HepG2 (cell line): Measurements from ENCODE around the gene HMGN4. TPM values are rescaled to one million over a fixed set of nuclear protein-coding genes. Genes with fewer than 3 reads are reported as not detected.

ENCODE experiments used
- ADNP ChIP-seq: sonication (generic); formaldehyde crosslinking; IDR thresholded peaks from 2 replicates; pipeline ENCODE4 v1.4.0; 2020; ENCODE audit warnings: missing genetic modification reagents
- EHMT2 ChIP-seq: fragments of 200-600 bp; sonication (generic); IDR thresholded peaks from 2 replicates; pipeline ENCODE4 v1.7.0; 2017; ENCODE audit warnings: antibody characterized with exemption, low read depth, low read length, borderline replicate concordance
- FOXJ3 ChIP-seq: sonication (generic); formaldehyde crosslinking; IDR thresholded peaks from 2 replicates; pipeline ENCODE4 v1.4.0; 2020; ENCODE audit warnings: missing genetic modification reagents, mild to moderate bottlenecking, borderline replicate concordance
- HDAC6 ChIP-seq: fragments of 200-600 bp; sonication (generic); IDR thresholded peaks from 2 replicates; pipeline ENCODE4 v1.7.0; 2017; ENCODE audit warnings: mild to moderate bottlenecking, antibody characterized with exemption, low read length, low read depth
- RARG ChIP-seq: sonication (generic); formaldehyde crosslinking; IDR thresholded peaks from 2 replicates; pipeline ENCODE4 v1.4.0; 2020; ENCODE audit warnings: low read depth, mild to moderate bottlenecking, missing genetic modification reagents
- SCMH1 ChIP-seq: sonication (generic); formaldehyde crosslinking; IDR thresholded peaks from 2 replicates; pipeline ENCODE4 v1.9.0; 2021; ENCODE audit warnings: missing genetic modification reagents, mild to moderate bottlenecking, borderline replicate concordance
- SP2 ChIP-seq: sonication (generic); formaldehyde crosslinking; IDR thresholded peaks from 2 replicates; pipeline ENCODE4 v1.5.1; 2020; ENCODE audit warnings: mild to moderate bottlenecking, missing genetic modification reagents
- ZKSCAN8 ChIP-seq: IDR thresholded peaks from 2 replicates; pipeline ENCODE4 v1.6.1; 2016; ENCODE audit warnings: borderline replicate concordance, missing genetic modification reagents, missing compliant biosample characterization
- ZNF570 ChIP-seq: sonication (generic); formaldehyde crosslinking; IDR thresholded peaks from 2 replicates; pipeline ENCODE4 v1.4.0; 2020; ENCODE audit warnings: mild to moderate bottlenecking, missing genetic modification reagents, borderline replicate concordance
- ZNF660 ChIP-seq: sonication (generic); formaldehyde crosslinking; IDR thresholded peaks from 2 replicates; pipeline ENCODE4 v1.5.1; 2020; ENCODE audit warnings: mild to moderate bottlenecking, low read depth, missing genetic modification reagents, borderline replicate concordance
- ZNF790 ChIP-seq: sonication (generic); formaldehyde crosslinking; IDR thresholded peaks from 2 replicates; pipeline ENCODE4 v1.8.0; 2022; ENCODE audit warnings: missing genetic modification reagents, mild to moderate bottlenecking, borderline replicate concordance
- ZSCAN25 ChIP-seq: sonication (generic); formaldehyde crosslinking; IDR thresholded peaks from 2 replicates; pipeline ENCODE4 v1.8.0; 2022; ENCODE audit warnings: mild to moderate bottlenecking, missing genetic modification reagents
- polyA plus RNA-seq, 8 experiments: library from polyadenylated mRNA; depleted of rRNA in 3 of 8; stranded (reverse) in 7 of 8; unstranded in 1 of 8; fragments of >200 nt; fragmentation: Illumina TruSeq in 4 of 8; extraction: Trizol in 4 of 8; gene quantifications; 2 replicates each; pipeline versions ENCODE4 v1.2.1 to v1.2.3, GENCODE V29; 2011 to 2016; ENCODE audit warnings: low read depth in 4 of 8, missing spikeins in 1 of 8, mixed read lengths in 1 of 8; ENCODE audit not compliant: insufficient read depth in 1 of 8
- total RNA-seq, 5 experiments: library from RNA; depleted of rRNA; stranded (reverse); fragments of >200 nt; fragmentation: Illumina TruSeq; extraction: Trizol; gene quantifications; 2 replicates each; pipeline ENCODE4 v1.2.3, GENCODE V29; 2016; ENCODE audit warnings: low read depth in 1 of 5
- TF ChIP-seq, protein P1 (sequence below): sonication (generic); formaldehyde crosslinking; IDR thresholded peaks from 2 replicates; pipeline ENCODE4 v1.8.0; 2022; ENCODE audit warnings: low read depth, missing genetic modification reagents
- TF ChIP-seq, protein P2 (sequence below): sonication (generic); formaldehyde crosslinking; IDR thresholded peaks from 2 replicates; pipeline ENCODE4 v1.4.0; 2020; ENCODE audit warnings: low read depth, mild to moderate bottlenecking, missing genetic modification reagents
- TF ChIP-seq, protein P3 (sequence below): sonication (generic); formaldehyde crosslinking; conservative IDR thresholded peaks from 2 replicates; pipeline ENCODE4 v1.4.0; 2020; ENCODE audit warnings: mild to moderate bottlenecking, missing genetic modification reagents, moderate library complexity
- TF ChIP-seq, protein P4 (sequence below): sonication (generic); formaldehyde crosslinking; IDR thresholded peaks from 2 replicates; pipeline ENCODE4 v1.4.0; 2020; ENCODE audit warnings: missing genetic modification reagents
- TF ChIP-seq, protein P5 (sequence below): sonication (generic); formaldehyde crosslinking; IDR thresholded peaks from 2 replicates; pipeline ENCODE4 v1.4.0; 2020; ENCODE audit warnings: missing genetic modification reagents
- TF ChIP-seq, protein P6 (sequence below): sonication (generic); formaldehyde crosslinking; IDR thresholded peaks from 2 replicates; pipeline ENCODE4 v1.4.0; 2020; ENCODE audit warnings: missing genetic modification reagents

Gene HMGN4
- total and polyA plus RNA-seq, 2 of the 13 experiments (the other 11 are each of a cell fraction or from before 2014, with no cell fraction given), result 39.9 to 52.1 TPM

DNA sequence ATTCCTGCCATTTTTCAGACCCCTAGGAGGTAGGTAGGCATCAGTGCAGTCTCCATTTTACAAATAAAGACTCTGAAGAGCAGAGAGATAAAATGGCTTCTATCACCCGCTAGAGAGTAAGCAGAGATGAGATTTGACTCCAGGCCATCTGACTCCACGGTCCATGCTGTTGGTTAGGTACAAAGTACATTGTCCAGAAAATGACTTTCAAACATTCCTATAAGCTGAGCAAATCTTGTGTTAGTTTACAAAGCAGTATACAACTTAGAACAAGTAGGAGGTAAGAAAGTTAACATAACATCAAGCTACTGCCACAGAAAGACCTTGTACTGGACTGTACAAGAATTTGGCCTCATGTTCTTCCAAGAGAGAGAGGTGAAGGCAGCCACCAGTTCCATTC, 23.2 kb upstream of the HMGN4 start (continued):
- TF ChIP-seq, protein P1, sequence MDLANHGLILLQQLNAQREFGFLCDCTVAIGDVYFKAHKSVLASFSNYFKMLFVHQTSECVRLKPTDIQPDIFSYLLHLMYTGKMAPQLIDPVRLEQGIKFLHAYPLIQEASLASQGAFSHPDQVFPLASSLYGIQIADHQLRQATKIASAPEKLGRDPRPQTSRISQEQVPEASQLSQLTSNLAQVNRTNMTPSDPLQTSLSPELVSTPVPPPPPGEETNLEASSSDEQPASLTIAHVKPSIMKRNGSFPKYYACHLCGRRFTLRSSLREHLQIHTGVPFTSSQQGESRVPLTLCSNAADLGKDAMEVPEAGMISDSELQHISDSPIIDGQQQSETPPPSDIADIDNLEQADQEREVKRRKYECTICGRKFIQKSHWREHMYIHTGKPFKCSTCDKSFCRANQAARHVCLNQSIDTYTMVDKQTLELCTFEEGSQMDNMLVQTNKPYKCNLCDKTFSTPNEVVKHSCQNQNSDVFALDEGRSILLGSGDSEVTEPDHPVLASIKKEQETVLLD (CRISPR knock-in tag), result no peak
- TF ChIP-seq RARG (no peak), SCMH1 (CRISPR knock-in tag) (no peak), FOXJ3 (peak; percentile 64; the same call in 1 of the 2 replicates), ADNP (no peak), SP2 (CRISPR knock-in tag) (no peak), ZNF660 (CRISPR knock-in tag) (no peak), HDAC6 (no peak), EHMT2 (peak; percentile 84; the same call in 1 of the 2 replicates), ZKSCAN8 (CRISPR knock-in tag) (no peak), ZSCAN25 (CRISPR knock-in tag) (no peak), ZNF570 (no peak), ZNF790 (no peak)
- TF ChIP-seq, protein P2, sequence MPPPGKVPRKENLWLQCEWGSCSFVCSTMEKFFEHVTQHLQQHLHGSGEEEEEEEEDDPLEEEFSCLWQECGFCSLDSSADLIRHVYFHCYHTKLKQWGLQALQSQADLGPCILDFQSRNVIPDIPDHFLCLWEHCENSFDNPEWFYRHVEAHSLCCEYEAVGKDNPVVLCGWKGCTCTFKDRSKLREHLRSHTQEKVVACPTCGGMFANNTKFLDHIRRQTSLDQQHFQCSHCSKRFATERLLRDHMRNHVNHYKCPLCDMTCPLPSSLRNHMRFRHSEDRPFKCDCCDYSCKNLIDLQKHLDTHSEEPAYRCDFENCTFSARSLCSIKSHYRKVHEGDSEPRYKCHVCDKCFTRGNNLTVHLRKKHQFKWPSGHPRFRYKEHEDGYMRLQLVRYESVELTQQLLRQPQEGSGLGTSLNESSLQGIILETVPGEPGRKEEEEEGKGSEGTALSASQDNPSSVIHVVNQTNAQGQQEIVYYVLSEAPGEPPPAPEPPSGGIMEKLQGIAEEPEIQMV (CRISPR knock-in tag), result no peak
- TF ChIP-seq, protein P3, sequence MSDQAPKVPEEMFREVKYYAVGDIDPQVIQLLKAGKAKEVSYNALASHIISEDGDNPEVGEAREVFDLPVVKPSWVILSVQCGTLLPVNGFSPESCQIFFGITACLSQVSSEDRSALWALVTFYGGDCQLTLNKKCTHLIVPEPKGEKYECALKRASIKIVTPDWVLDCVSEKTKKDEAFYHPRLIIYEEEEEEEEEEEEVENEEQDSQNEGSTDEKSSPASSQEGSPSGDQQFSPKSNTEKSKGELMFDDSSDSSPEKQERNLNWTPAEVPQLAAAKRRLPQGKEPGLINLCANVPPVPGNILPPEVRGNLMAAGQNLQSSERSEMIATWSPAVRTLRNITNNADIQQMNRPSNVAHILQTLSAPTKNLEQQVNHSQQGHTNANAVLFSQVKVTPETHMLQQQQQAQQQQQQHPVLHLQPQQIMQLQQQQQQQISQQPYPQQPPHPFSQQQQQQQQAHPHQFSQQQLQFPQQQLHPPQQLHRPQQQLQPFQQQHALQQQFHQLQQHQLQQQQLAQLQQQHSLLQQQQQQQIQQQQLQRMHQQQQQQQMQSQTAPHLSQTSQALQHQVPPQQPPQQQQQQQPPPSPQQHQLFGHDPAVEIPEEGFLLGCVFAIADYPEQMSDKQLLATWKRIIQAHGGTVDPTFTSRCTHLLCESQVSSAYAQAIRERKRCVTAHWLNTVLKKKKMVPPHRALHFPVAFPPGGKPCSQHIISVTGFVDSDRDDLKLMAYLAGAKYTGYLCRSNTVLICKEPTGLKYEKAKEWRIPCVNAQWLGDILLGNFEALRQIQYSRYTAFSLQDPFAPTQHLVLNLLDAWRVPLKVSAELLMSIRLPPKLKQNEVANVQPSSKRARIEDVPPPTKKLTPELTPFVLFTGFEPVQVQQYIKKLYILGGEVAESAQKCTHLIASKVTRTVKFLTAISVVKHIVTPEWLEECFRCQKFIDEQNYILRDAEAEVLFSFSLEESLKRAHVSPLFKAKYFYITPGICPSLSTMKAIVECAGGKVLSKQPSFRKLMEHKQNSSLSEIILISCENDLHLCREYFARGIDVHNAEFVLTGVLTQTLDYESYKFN (CRISPR knock-in tag), result peak; percentile 86
- TF ChIP-seq, protein P4, sequence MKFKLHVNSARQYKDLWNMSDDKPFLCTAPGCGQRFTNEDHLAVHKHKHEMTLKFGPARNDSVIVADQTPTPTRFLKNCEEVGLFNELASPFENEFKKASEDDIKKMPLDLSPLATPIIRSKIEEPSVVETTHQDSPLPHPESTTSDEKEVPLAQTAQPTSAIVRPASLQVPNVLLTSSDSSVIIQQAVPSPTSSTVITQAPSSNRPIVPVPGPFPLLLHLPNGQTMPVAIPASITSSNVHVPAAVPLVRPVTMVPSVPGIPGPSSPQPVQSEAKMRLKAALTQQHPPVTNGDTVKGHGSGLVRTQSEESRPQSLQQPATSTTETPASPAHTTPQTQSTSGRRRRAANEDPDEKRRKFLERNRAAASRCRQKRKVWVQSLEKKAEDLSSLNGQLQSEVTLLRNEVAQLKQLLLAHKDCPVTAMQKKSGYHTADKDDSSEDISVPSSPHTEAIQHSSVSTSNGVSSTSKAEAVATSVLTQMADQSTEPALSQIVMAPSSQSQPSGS (CRISPR knock-in tag), result peak; percentile 88; the same call in 1 of the 2 replicates
- TF ChIP-seq, protein P5, sequence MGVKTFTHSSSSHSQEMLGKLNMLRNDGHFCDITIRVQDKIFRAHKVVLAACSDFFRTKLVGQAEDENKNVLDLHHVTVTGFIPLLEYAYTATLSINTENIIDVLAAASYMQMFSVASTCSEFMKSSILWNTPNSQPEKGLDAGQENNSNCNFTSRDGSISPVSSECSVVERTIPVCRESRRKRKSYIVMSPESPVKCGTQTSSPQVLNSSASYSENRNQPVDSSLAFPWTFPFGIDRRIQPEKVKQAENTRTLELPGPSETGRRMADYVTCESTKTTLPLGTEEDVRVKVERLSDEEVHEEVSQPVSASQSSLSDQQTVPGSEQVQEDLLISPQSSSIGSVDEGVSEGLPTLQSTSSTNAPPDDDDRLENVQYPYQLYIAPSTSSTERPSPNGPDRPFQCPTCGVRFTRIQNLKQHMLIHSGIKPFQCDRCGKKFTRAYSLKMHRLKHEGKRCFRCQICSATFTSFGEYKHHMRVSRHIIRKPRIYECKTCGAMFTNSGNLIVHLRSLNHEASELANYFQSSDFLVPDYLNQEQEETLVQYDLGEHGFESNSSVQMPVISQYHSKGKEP, result no peak
- TF ChIP-seq, protein P6, sequence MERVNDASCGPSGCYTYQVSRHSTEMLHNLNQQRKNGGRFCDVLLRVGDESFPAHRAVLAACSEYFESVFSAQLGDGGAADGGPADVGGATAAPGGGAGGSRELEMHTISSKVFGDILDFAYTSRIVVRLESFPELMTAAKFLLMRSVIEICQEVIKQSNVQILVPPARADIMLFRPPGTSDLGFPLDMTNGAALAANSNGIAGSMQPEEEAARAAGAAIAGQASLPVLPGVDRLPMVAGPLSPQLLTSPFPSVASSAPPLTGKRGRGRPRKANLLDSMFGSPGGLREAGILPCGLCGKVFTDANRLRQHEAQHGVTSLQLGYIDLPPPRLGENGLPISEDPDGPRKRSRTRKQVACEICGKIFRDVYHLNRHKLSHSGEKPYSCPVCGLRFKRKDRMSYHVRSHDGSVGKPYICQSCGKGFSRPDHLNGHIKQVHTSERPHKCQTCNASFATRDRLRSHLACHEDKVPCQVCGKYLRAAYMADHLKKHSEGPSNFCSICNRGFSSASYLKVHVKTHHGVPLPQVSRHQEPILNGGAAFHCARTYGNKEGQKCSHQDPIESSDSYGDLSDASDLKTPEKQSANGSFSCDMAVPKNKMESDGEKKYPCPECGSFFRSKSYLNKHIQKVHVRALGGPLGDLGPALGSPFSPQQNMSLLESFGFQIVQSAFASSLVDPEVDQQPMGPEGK (CRISPR knock-in tag), result no peak
